Esophagus squamous epithelium (tissue), 4 donors: ENCODE measurements around the gene PREP.

Experiments used
- CTCF ChIP-seq, 6 experiments: fragments of 450-650 bp in 4 of 6; fragments of 200-600 bp in 2 of 6; sonication (generic) in 2 of 6; IDR thresholded peaks; one replicate each; pipeline ENCODE4 v1.5.1; 2016 to 2019; ENCODE audit warnings: antibody characterized with exemption in 6 of 6, mild to moderate bottlenecking in 4 of 6, moderate library complexity in 4 of 6
- POLR2A ChIP-seq, 4 donors: fragments of 450-650 bp; IDR thresholded peaks; one replicate each; pipeline ENCODE4 v1.6.1; 2017; ENCODE audit warnings: antibody characterized with exemption in 4 of 4, mild to moderate bottlenecking in 4 of 4, moderate library complexity in 3 of 4

- no peak for TF ChIP-seq POLR2A (IDR thresholded peaks at IDR 0.05)
- TF ChIP-seq CTCF (IDR thresholded peaks at IDR 0.05) = no peak
Observed at GRCh38 chr6:105273589-105273988, 129.3 kb downstream of the PREP start.
